Ovary (tissue), 9 donors: ENCODE measurements around the gene PRR35. TPM values are rescaled to one million over a fixed set of nuclear protein-coding genes. Genes with fewer than 3 reads are reported as not detected.

ENCODE experiments used
- DNase-seq, 5 donors: peaks; one replicate each; pipeline ENCODE4 v3.0.0-alpha.2; 2019 to 2020
- H3K27ac ChIP-seq, 2 donors: fragments of 200-600 bp; one replicate each; pipeline versions ENCODE4 v1.5.1 to v1.8.0; 2019 to 2022
- H3K27me3 ChIP-seq: fragments of 200-600 bp; one replicate; pipeline ENCODE4 v1.8.0; 2022
- H3K36me3 ChIP-seq: fragments of 200-600 bp; sonication (generic); one replicate; pipeline ENCODE4 v1.5.1; 2019
- H3K4me1 ChIP-seq: one replicate; pipeline ENCODE4 v1.8.1; 2013; ENCODE audit warnings: mild to moderate bottlenecking, moderate library complexity; ENCODE audit not compliant: insufficient read depth
- H3K4me3 ChIP-seq: fragments of 200-600 bp; sonication (generic); one replicate; pipeline ENCODE4 v1.5.1; 2017
- H3K9me3 ChIP-seq, 2 donors: fragments of 200-600 bp in 1 of 2; sonication (generic) in 1 of 2; one replicate each; pipeline versions ENCODE4 v1.5.1 to v1.8.1; 2013 to 2019; ENCODE audit warnings: mild to moderate bottlenecking in 1 of 2, moderate library complexity in 1 of 2
- EP300 ChIP-seq: sonication (generic); formaldehyde crosslinking; IDR thresholded peaks from one replicate; pipeline ENCODE4 v1.6.1; 2017; ENCODE audit warnings: antibody characterized with exemption
- POLR2A ChIP-seq: fragments of 450-650 bp; IDR thresholded peaks from one replicate; pipeline ENCODE4 v1.6.1; 2017; ENCODE audit warnings: antibody characterized with exemption, mild to moderate bottlenecking, moderate library complexity
- WGBS, 3 donors: extraction: QIAGEN DNeasy Blood & Tissue Kit in 1 of 3; methylation state at CpG; one replicate each; pipeline versions ENCODE4 v1.1.5 to v1.1.7; 2013 to 2017; 5-methylcytosine and 5-hydroxymethylcytosine counted together
- intact Hi-C, 4 donors: fragments of 100-400 bp; cut with DNase I; formaldehyde crosslinking; loops; one replicate each; pipeline versions ENCODE4 v1.11.0 to v1.15.1; 2022 to 2023
- polyA plus RNA-seq, 2 donors: library from polyadenylated mRNA; stranded (reverse); fragments of 200-250 nt in 1 of 2; fragments of 350-450 nt in 1 of 2; fragmentation: Illumina TruSeq in 1 of 2; extraction: RNeasy Lipid Tissue Mini Kit (QIAGEN cat#74804) in 1 of 2; gene quantifications; one replicate each; pipeline ENCODE4 v1.2.3, GENCODE V29; 2013 to 2014
- total RNA-seq, 7 donors: library from RNA; depleted of rRNA in 2 of 7; stranded (reverse); fragments of >200 nt in 2 of 7; fragmentation: NEBNext Ultra II Directional in 3 of 7; extraction: Animal tissue kit (Norgen Biotek cat#: 25700) in 3 of 7; gene quantifications; one replicate each; pipeline versions ENCODE4 v1.1.0 to v1.2.4, GENCODE V29; 2016 to 2023
- TF ChIP-seq, protein P1 (sequence below), 3 donors: fragments of 450-650 bp in 2 of 3; fragments of 200-600 bp in 1 of 3; IDR thresholded peaks; one replicate each; pipeline versions ENCODE4 v1.5.1 to v1.8.0; 2016 to 2022; ENCODE audit warnings: antibody characterized with exemption in 3 of 3, mild to moderate bottlenecking in 1 of 3
- donor health status: DM: no; HTN: no; CAD: no; lungs with moderate emphysema.
- donor health status: DM: no; HTN: no; CAD: no.
- donor health status: Bipolar disorder and iron deficiency.
- donor health status: DM: yes; HTN: yes; CAD: no.
- donor health status: DM: no; HTN: no; CAD: no.
- donor health status: DM: yes; HTN: yes; CAD: no.

The PRR35 gene
- total and polyA plus RNA-seq, 9 donors: not detected

DNA sequence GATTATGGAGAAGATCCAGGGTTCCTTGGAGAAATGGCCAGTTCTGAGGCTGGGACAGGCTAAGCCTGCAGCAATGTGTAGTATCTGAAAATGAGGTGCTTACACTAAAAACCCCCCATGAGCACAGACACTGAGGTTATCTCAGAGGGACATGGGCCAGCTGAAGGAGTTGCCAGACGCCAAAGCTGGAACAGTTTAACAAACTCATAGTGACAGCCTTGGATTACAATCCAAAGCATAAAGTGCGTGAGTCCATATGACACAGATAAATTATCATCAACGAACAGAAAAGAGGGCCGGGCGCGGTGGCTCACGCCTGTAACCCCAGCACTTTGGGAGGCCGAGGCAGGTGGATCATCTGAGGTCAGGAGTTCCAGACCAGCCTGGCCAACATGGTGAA is 43.9 kb upstream of the PRR35 start:
- H3K36me3 ChIP-seq: no peaks in the 10 kb centered on the region

DNA sequence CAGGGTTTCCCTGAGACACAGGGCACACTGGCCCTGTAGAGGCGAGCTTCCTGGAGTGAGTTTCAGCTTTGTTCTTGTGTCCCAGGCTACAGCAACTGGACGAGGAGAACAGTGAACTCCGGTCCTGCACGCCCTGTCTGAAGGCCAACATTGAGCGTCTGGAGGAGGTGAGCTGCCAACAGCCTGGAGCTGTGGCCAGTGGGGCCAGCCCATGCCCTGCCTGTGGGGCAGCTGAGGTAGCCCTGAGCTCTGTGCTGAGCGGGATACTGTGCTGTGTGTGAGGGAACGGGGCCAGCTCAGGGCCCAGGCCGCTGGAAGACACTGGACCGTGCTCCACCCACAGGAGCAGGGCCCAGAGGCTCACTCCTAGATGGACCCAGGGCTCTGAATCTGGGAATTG is 41.3 kb upstream of the PRR35 start:
- Histone ChIP-seq H3K36me3 (no peaks in the 10 kb centered on the region), H3K27ac (no peak overlapping the region), H3K9me3 (no peaks in the 10 kb centered on the region), H3K27me3 (no peaks in the 10 kb centered on the region), H3K4me3 (no peak overlapping the region), H3K4me1 (peaks cover 8% of the 10 kb centered on the region)
- no peak for TF ChIP-seq POLR2A
- TF ChIP-seq, protein P1, sequence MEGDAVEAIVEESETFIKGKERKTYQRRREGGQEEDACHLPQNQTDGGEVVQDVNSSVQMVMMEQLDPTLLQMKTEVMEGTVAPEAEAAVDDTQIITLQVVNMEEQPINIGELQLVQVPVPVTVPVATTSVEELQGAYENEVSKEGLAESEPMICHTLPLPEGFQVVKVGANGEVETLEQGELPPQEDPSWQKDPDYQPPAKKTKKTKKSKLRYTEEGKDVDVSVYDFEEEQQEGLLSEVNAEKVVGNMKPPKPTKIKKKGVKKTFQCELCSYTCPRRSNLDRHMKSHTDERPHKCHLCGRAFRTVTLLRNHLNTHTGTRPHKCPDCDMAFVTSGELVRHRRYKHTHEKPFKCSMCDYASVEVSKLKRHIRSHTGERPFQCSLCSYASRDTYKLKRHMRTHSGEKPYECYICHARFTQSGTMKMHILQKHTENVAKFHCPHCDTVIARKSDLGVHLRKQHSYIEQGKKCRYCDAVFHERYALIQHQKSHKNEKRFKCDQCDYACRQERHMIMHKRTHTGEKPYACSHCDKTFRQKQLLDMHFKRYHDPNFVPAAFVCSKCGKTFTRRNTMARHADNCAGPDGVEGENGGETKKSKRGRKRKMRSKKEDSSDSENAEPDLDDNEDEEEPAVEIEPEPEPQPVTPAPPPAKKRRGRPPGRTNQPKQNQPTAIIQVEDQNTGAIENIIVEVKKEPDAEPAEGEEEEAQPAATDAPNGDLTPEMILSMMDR (IDR thresholded peaks at IDR 0.05): no peak
- no peak for TF ChIP-seq EP300
- WGBS, 3 donors: 89 to 93% (median 92%) methylated on average over 9 of the region's 9 CpGs
- DNase-seq: no peak
- intact Hi-C loops: no loop called here

More for the DNA sequence above, 43.9 kb upstream of the PRR35 start:
- 93 to 95% (median 94%) methylated on average over 8 of the region's 8 CpGs for WGBS, 3 donors
- H3K27me3 ChIP-seq: no peaks in the 10 kb centered on the region
- H3K4me3 ChIP-seq: no peak overlapping the region
- DNase-seq: no peak
- no peaks in the 10 kb centered on the region for H3K9me3 ChIP-seq
- no peak overlapping the region for H3K27ac ChIP-seq
- H3K4me1 ChIP-seq: peaks cover 9% of the 10 kb centered on the region
- TF ChIP-seq POLR2A (no peak), EP300 (no peak)
- intact Hi-C loops: no loop called here

DNA sequence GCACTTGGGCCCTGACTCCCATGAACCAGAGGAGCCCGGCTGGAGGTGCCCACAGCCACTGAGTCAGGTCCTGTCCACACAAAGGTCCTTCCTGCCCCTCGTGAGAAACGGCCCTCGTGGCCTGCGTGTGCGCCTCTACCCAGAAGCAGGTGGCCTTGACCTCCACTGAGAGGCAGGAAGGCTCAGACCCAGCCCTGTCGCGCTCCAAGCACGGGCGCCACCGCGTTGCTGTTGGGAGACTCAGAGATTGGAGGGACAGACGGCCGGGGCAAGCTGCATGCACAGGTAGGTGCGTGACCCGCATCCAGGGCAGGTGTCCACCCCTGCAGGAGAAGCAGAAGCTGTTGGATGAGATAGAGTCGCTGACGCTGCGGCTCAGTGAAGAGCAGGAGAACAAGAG is 40.8 kb upstream of the PRR35 start:
- intact Hi-C loops: no loop called here
- Histone ChIP-seq H3K4me3 (no peak overlapping the region), H3K36me3 (no peaks in the 10 kb centered on the region), H3K4me1 (peaks cover 4% of the 10 kb centered on the region), H3K27ac (no peak overlapping the region), H3K27me3 (no peaks in the 10 kb centered on the region), H3K9me3 (no peaks in the 10 kb centered on the region)
- TF ChIP-seq, protein P1 (IDR thresholded peaks at IDR 0.05): no peak
- TF ChIP-seq POLR2A: no peak
- WGBS, 3 donors: 89 to 94% (median 90%) methylated on average over 19 of the region's 19 CpGs
- peak in 1 of 5 donors; percentile 44 for DNase-seq

DNA sequence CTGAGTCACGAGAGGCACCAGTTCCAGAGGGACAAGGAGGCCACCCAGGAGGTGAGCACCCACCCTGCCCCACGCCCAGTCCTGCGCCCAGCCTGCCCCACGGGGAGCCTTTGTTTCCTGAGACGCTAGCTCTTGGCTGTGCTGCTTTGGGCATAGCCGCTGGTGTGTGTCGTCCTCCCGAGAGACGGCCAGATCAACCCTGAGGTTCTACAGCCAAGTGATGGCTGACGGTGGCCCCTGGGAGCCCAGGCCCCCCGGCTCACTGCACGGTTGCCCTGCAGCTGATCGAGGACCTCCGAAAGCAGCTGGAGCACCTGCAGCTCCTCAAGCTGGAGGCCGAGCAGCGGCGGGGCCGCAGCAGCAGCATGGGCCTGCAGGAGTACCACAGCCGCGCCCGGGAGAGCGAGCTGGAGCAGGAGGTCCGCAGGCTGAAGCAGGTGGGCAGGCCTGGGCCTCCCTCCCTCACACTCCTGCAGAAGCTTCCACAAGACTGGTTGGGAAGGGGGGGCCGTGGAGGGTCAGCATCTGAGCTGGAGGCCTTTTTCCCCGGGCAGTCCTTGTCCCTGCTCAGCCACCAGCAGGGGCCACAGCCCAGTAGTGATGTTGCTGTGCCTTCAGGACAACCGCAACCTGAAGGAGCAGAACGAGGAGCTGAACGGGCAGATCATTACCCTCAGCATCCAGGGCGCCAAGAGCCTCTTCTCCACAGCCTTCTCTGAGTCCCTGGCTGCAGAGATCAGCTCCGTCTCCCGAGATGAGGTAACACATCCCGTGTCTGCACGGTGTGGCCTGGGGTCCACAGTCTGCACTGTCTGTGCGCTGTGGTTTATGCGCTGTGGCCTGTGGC is 40.1 kb upstream of the PRR35 start:
- Histone ChIP-seq H3K36me3 (no peaks in the 10 kb centered on the region), H3K9me3 (no peaks in the 10 kb centered on the region), H3K4me1 (peaks cover 4% of the 10 kb centered on the region), H3K27me3 (no peaks in the 10 kb centered on the region), H3K4me3 (no peak overlapping the region), H3K27ac (no peak overlapping the region)
- no peak for DNase-seq
- TF ChIP-seq POLR2A (no peak), EP300 (no peak)
- TF ChIP-seq, protein P1 (IDR thresholded peaks at IDR 0.05): no peak
- 92 to 96% (median 93%) methylated on average over 32 to 35 of the region's 35 CpGs for WGBS, 3 donors
- intact Hi-C loops: loop anchor here in 1 of 4 donors (10.0 kb wide), 1 partner anchor 1165 kb away; no protein-coding TSS in a partner anchor

DNA sequence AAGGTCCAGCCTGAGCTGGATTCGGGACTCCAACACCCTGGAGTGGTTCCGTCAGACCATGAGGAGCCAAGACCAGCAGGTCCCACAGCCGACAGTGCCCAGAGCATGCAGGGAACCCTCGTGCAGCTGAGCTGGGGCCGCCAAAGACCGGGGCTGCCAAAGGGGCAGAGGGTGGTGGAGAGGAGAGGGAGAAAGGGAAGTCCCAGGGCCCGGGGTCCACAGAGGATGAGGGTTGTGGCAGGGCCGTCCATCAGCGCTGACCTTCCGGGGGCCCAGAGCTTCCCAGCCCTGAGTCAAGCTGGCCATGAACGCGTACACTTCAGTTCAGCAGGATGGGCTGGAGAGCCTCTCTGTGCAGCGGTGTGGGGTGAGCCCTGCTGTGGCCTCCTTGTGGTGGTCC is 39.3 kb upstream of the PRR35 start:
- Histone ChIP-seq H3K9me3 (no peaks in the 10 kb centered on the region), H3K4me3 (no peak overlapping the region), H3K4me1 (peaks cover 1% of the 10 kb centered on the region), H3K36me3 (no peaks in the 10 kb centered on the region), H3K27ac (no peak overlapping the region), H3K27me3 (no peaks in the 10 kb centered on the region)
- DNase-seq: peak in 2 of 5 donors; percentile 21 to 25
- no peak for TF ChIP-seq EP300
- TF ChIP-seq, protein P1 (IDR thresholded peaks at IDR 0.05): no peak
- TF ChIP-seq POLR2A: no peak
- WGBS, 3 donors: 88 to 97% (median 91%) methylated on average over 13 of the region's 13 CpGs
- intact Hi-C loops: loop anchor here in 1 of 4 donors (10.0 kb wide), 1 partner anchor 1164 kb away; no protein-coding TSS in a partner anchor
